GM12891 (cell line): Measurements from ENCODE around the gene LRMDA.

ENCODE experiments used
- POLR2A ChIP-seq: IDR thresholded peaks from 2 replicates; pipeline ENCODE4 v1.6.1; 2011; ENCODE audit warnings: low read depth, low read length, control low read depth
- POLR2AphosphoS5 ChIP-seq: IDR thresholded peaks from 2 replicates; pipeline ENCODE4 v1.6.1; 2011; ENCODE audit warnings: low read depth, low read length, control low read depth
- SPI1 ChIP-seq: IDR thresholded peaks from 2 replicates; pipeline ENCODE4 v1.6.1; 2011; ENCODE audit warnings: low read depth, low read length, control low read depth
- TAF1 ChIP-seq: IDR thresholded peaks from 2 replicates; pipeline ENCODE4 v1.6.1; 2011; ENCODE audit warnings: low read depth, low read length, control low read depth

DNA sequence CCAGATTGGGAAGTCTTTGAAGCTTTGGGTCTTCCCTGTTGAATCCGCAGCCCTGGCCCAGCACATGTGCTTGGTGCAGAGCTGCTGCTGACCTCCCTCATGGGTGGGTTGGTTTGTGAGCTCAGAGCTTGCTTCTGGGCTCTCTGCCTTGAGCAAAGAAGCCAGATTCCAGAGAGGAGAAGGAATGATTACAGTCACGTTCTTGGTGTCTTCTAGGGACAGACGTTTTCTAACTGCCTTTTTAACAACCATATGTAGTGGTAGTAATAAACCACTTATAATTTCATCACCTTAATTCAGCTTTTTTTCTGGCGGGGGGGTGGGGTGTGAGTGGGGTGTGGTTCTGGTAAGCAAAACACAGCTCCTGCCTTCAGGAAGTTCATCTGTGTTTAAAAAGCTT is 39.5 kb downstream of the LRMDA start:
- TF ChIP-seq POLR2A (no peak), POLR2AphosphoS5 (no peak), TAF1 (no peak), SPI1 (no peak)
